Measurements from ENCODE around the gene ARAP2.

The ARAP2 gene

GRCh38 chr4:36218121-36218520 lies 26.2 kb downstream of the ARAP2 start:
- DNase-seq: no peak

DNA sequence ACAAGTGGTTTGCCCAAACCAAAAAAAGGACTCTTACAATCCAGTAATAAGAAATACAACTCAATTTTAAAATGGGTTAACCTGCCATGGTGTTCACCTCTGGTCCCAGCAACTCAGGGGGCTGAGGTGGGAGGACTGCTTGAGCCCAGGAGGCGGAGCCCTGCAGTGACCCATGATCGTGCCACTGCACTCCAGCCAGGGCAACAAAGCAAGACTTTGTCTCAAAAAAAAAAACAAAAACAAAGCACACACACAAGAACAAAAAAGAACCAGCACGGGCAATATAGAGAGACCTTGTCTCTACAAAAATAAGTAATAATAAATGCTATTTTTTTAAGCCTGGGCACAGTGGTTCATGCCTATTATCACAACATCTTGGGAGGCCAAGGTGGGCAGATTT lies 28.7 kb downstream of the ARAP2 start:
- DNase-seq: no peak

GRCh38 chr4:36214735-36215485 lies 29.4 kb downstream of the ARAP2 start:
- DNase-seq: no peak

- DNase-seq: no peak
Measured at GRCh38 chr4:36213977-36214376, 30.3 kb downstream of the ARAP2 start.

DNA sequence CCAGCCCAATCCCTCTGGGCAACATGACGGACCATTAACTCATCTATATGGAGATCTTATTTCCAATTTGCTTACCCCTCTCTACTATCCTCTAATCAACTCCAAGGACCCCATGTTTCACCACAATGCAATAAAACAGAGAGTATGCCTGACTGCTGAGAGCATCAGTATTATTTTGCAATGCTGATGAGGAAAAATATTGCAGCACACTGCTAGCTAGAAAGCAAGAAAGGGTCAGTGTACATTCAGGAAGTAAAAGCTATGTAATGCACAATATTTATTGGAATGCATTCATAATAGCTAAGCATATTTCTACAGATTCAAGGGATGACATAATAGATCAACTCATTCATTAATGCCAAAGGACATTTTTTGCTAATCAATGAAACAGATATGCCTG lies 33.2 kb downstream of the ARAP2 start:
- DNase-seq: no peak

GRCh38 chr4:36209941-36210649 lies 34.2 kb downstream of the ARAP2 start:
- DNase-seq: no peak

- DNase-seq: peak; percentile 59
Measured at GRCh38 chr4:36208893-36209473, 35.3 kb downstream of the ARAP2 start.

GRCh38 chr4:36207831-36208520 lies 36.3 kb downstream of the ARAP2 start:
- DNase-seq: no peak

DNA sequence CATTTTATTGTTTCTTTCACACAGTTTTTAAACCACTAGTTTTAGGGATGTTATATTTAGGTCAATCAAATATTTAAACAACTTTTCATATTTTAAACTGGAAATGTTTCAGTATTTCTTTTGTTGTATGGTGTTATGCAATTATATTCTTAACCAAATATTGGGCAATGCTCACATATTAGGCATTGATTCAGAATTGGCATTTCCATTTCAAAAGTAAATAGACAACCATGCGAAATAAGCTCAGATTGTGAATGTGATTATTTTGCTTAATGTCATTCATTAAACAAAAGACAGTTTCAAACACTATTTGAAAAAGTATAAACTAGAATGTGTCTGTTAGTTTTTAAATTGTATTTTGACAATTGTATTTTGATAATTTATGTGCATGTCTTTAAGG lies 36.9 kb downstream of the ARAP2 start:
- no peak for DNase-seq

DNA sequence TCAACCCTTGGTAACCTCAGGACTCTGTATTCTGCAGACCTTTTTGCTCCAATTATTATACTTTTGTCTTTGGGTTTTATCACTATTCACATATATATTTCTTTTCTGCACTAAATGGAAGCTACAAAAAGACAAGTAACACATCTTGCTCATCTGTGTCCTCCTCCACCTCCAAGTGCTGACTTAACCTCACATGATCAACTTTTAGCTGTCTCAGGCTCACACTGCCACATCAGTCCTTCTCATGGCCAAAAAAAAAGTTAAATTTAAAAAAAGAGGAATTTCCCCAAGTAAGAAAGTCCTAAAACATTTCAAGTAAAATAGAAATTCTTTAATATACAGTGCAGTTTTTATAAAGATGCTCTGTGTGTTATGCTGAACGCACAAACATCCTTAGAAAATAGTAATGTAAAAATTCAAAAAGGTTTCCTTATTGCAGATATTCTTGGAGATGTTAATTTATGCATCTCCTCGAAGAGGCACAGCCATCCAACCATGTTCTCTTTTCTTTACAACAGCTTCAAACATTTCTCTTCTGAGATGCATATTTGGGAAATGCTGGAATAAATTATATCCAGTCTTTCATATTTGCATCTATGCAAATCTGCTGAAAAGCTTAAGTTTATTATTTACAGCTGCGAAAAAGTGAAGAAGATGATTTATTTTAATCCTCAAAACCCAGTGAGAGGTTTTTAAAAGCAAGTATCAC lies 37.6 kb downstream of the ARAP2 start:
- DNase-seq: no peak

DNA sequence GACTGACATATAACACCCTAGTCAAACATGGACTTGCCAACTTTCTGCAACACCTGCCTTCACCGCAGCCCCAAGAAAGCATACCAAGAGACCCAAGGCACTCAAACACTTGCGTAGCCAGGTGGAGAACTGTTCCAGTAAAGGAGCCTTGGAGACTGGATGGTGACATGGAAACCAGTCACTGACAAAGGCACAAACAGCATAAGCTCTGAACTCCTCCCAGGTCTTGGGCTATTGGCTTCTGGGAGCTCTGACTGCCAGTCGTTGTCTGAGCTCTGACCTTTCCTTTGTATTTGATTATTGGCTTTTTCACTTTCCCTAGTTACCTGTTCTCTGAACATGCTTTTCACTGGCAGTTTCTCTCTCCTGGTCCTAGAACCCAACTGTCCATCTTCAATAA lies 38.3 kb downstream of the ARAP2 start:
- no peak for DNase-seq

- no peak for DNase-seq
Measured at GRCh38 chr4:36198861-36199260, 45.5 kb downstream of the ARAP2 start.

DNA sequence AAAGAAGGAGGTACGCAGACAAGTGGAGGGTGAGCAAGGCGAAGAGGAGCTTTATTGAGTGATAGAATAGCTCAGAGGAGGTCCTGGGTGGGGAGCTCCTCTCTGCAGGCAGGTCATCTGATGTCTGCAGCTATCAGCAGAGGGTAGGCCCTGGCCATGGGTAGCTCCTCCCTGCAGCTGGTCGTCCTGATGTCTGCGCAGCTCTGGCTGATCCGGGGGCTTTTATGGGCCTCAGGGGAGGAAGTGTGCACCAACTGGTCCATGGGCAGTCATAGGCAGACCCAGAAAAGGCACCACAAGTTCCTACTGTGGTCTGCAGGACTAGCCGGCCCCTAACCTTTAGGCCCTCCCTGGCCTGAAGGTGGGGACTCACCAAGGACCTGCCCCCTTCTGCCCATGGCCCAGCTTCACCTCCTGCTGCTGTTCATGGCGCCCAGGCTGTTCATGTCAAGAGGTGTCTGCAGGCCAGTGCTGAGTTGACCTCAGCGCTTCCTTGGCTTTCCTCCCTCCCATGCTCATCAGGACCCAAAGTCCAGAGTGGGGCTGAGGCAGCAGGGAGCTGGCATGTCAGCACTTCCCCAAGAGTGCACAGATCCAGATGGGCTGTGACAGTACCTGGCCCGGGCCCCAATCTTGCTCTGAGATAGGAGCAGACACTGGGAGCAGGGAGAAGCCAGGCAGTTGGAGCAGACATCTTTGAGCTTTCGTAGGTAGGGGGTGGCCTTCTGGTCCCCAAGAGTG lies 46.1 kb downstream of the ARAP2 start:
- DNase-seq: no peak

- no peak for DNase-seq
Measured at GRCh38 chr4:36197501-36197900, 46.8 kb downstream of the ARAP2 start.

- no peak for DNase-seq
Measured at GRCh38 chr4:36196145-36196913, 48.0 kb downstream of the ARAP2 start.

DNA sequence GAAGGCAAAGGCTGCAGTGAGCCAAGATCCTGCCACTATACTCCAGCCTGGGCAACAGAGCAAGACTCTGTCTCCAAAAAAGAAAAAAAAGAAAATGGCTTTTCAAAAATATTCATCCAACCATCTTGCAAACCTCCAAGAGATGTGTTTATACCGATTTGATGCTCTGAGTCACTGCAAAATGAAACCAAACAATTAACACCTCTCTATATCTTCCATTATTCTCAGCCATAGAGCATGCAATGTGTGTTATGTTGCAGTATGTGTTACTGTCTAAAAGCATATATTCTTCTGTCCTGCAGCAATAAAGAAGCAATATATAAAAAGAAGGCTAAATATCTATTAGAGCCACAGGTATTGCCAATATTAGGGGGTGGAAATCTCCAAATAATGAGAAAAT lies 51.4 kb downstream of the ARAP2 start:
- no peak for DNase-seq

DNA sequence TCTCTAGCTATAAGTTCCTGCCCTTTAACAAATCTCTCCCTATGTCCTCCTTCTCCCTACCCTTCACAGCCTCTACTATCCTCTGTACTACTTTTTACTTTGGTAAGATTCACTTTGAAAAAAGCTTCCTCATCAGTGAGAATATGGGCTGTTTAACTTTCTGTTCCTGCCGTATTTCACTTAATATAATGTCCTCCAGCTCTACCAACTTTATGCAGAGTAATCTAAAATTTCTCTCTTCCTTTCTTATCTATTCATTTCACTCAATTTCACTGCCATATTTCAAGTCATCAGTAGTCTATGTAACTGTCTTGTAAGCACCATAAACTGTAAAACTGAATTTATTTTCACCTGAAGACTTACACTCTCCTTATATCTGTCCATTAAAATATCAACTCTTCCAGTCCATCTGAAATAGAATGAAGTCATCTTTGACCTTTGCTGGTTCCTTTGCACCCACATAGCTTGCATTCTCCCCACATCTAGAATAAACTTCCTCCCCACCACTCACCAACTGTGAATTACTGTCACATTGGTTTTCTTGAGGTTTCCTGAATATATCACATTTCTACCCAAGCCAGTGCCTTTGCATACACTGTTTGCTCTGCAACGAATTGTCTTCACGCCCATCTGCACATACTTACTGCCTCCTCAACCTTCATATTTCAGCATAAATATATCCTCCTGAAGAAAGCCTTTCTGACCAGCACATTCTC lies 54.6 kb downstream of the ARAP2 start:
- peak; percentile 57 for DNase-seq

GRCh38 chr4:36187723-36188333 lies 56.5 kb downstream of the ARAP2 start:
- DNase-seq: peak; percentile 39

- DNase-seq: no peak
Measured at GRCh38 chr4:36183665-36184393, 60.5 kb downstream of the ARAP2 start.

GRCh38 chr4:36183232-36183631 lies 61.1 kb downstream of the ARAP2 start:
- no peak for DNase-seq

All from CD4-positive, alpha-beta T cell treated with Interleukin-21 for 1 hour (primary cell).